H9 (cell line): Measurements from ENCODE around the gene BDH1. TPM values are rescaled to one million over a fixed set of nuclear protein-coding genes. Genes with fewer than 3 reads are reported as not detected.

ENCODE experiments used
- DNase-seq: peaks from one replicate; pipeline ENCODE4 v3.0.0-alpha.2; 2017
- H2AFZ ChIP-seq: one replicate; pipeline ENCODE4 v1.6.1; 2013; ENCODE audit warnings: mild to moderate bottlenecking, low read length, control low read depth, moderate library complexity
- H2AK5ac ChIP-seq: 2 replicates; pipeline ENCODE4 v1.6.1; 2013; ENCODE audit warnings: low read length, control low read depth, mixed read lengths; ENCODE audit not compliant: insufficient read length
- H2BK120ac ChIP-seq: one replicate; pipeline ENCODE4 v1.6.1; 2013; ENCODE audit warnings: low read depth, mild to moderate bottlenecking, low read length, control low read depth, inconsistent platforms; ENCODE audit not compliant: poor library complexity, severe bottlenecking
- H2BK12ac ChIP-seq: 2 replicates; pipeline ENCODE4 v1.6.1; 2013; ENCODE audit warnings: low read length, control low read depth, mixed read lengths, low read depth; ENCODE audit not compliant: insufficient read length
- H2BK15ac ChIP-seq: 2 replicates; pipeline ENCODE4 v1.6.1; 2013; ENCODE audit warnings: low read depth, low read length, control low read depth
- H2BK20ac ChIP-seq: one replicate; pipeline ENCODE4 v1.6.1; 2013; ENCODE audit warnings: low read depth, mild to moderate bottlenecking, low read length, control low read depth, inconsistent platforms; ENCODE audit not compliant: poor library complexity, severe bottlenecking
- H2BK5ac ChIP-seq: 2 replicates; pipeline ENCODE4 v1.6.1; 2013; ENCODE audit warnings: low read length, control low read depth, mixed read lengths; ENCODE audit not compliant: insufficient read length
- H3K14ac ChIP-seq: 2 replicates; pipeline ENCODE4 v1.6.1; 2013; ENCODE audit warnings: low read length, control low read depth; ENCODE audit not compliant: insufficient read depth
- H3K18ac ChIP-seq: 2 replicates; pipeline ENCODE4 v1.6.1; 2013; ENCODE audit warnings: low read depth, mild to moderate bottlenecking, mixed read lengths, low read length, control low read depth; ENCODE audit not compliant: insufficient read length
- H3K23ac ChIP-seq: 2 replicates; pipeline ENCODE4 v1.6.1; 2013; ENCODE audit warnings: low read length, control low read depth, mixed read lengths, low read depth; ENCODE audit not compliant: insufficient read length
- H3K23me2 ChIP-seq: 2 replicates; pipeline ENCODE4 v1.6.1; 2013; ENCODE audit warnings: low read depth, mild to moderate bottlenecking, mixed read lengths, low read length, control low read depth; ENCODE audit not compliant: insufficient read length, poor library complexity, severe bottlenecking
- H3K27ac ChIP-seq: 2 replicates; pipeline ENCODE4 v1.5.1; 2013; ENCODE audit warnings: low read length, control low read depth, mixed read lengths, low read depth; ENCODE audit not compliant: insufficient read length
- H3K27me3 ChIP-seq: 2 replicates; pipeline ENCODE4 v1.6.1; 2013; ENCODE audit warnings: low read length, control low read depth, inconsistent platforms; ENCODE audit not compliant: insufficient read depth
- H3K4ac ChIP-seq: 2 replicates; pipeline ENCODE4 v1.6.1; 2013; ENCODE audit warnings: low read depth, mild to moderate bottlenecking, control low read depth, inconsistent platforms, low read length, moderate library complexity
- H3K4me1 ChIP-seq: 2 replicates; pipeline ENCODE4 v1.6.1; 2013; ENCODE audit warnings: low read length, control low read depth, inconsistent platforms; ENCODE audit not compliant: insufficient read depth
- H3K4me2 ChIP-seq: 2 replicates; pipeline ENCODE4 v1.6.1; 2013; ENCODE audit warnings: low read length, control low read depth, mixed read lengths; ENCODE audit not compliant: insufficient read length, insufficient read depth
- H3K56ac ChIP-seq: 2 replicates; pipeline ENCODE4 v1.6.1; 2013; ENCODE audit warnings: low read depth, mild to moderate bottlenecking, mixed read lengths, low read length, control low read depth; ENCODE audit not compliant: insufficient read length
- H3K79me1 ChIP-seq: 2 replicates; pipeline ENCODE4 v1.6.1; 2013; ENCODE audit warnings: low read depth, mild to moderate bottlenecking, moderate library complexity, low read length, control low read depth, inconsistent platforms; ENCODE audit not compliant: insufficient read depth, poor library complexity, severe bottlenecking
- H3K79me2 ChIP-seq: 2 replicates; pipeline ENCODE4 v1.6.1; 2013; ENCODE audit warnings: low read length, control low read depth, inconsistent platforms; ENCODE audit not compliant: insufficient read depth
- H3K9ac ChIP-seq: 2 replicates; pipeline ENCODE4 v1.6.1; 2013; ENCODE audit warnings: low read length, control low read depth, mixed read lengths; ENCODE audit not compliant: insufficient read length; ENCODE audit errors: extremely low read depth
- H3K9me3 ChIP-seq: one replicate; pipeline ENCODE4 v1.6.1; 2013; ENCODE audit warnings: low read depth, low read length, inconsistent platforms; ENCODE audit not compliant: control insufficient read depth
- H3T11ph ChIP-seq: one replicate; pipeline ENCODE4 v1.6.1; 2013; ENCODE audit warnings: mild to moderate bottlenecking, low read length, control low read depth, inconsistent platforms
- H4K20me1 ChIP-seq: one replicate; pipeline ENCODE4 v1.6.1; 2013; ENCODE audit not compliant: control insufficient read depth, insufficient read length, insufficient read depth
- H4K5ac ChIP-seq: 2 replicates; pipeline ENCODE4 v1.6.1; 2013; ENCODE audit warnings: low read depth, mild to moderate bottlenecking, mixed read lengths, low read length, control low read depth; ENCODE audit not compliant: insufficient read length
- H4K8ac ChIP-seq: replicated peaks from 2 replicates; pipeline ENCODE4 v1.6.1; 2013; ENCODE audit warnings: low read length, control low read depth, mixed read lengths, low read depth; ENCODE audit not compliant: insufficient read length
- H4K91ac ChIP-seq: 2 replicates; pipeline ENCODE4 v1.6.1; 2013; ENCODE audit warnings: low read depth, mild to moderate bottlenecking, moderate library complexity, mixed read lengths, low read length, control low read depth; ENCODE audit not compliant: insufficient read length
- H3K27ac Mint-ChIP-seq, 3 experiments: 2 replicates in 2 of 3; 3 replicates in 1 of 3; pipeline ENCODE4 v1.8.0; 2020 to 2021; ENCODE audit warnings: mixed read lengths in 3 of 3, mild to moderate bottlenecking in 1 of 3, moderate library complexity in 1 of 3
- H3K27me3 Mint-ChIP-seq: 2 replicates; pipeline ENCODE4 v1.8.0; 2021; ENCODE audit warnings: low read depth, mild to moderate bottlenecking, moderate library complexity, mixed read lengths
- H3K36me3 Mint-ChIP-seq, 3 experiments: 2 replicates in 2 of 3; 3 replicates in 1 of 3; pipeline ENCODE4 v1.8.0; 2020 to 2021; ENCODE audit warnings: low read depth in 3 of 3, mixed read lengths in 3 of 3; ENCODE audit not compliant: insufficient read depth in 1 of 3
- H3K4me1 Mint-ChIP-seq, 2 experiments: 2 replicates each; pipeline ENCODE4 v1.8.0; 2020; ENCODE audit warnings: mixed read lengths in 2 of 2
- H3K4me3 Mint-ChIP-seq, 2 experiments: 2 replicates in 1 of 2; 3 replicates in 1 of 2; pipeline ENCODE4 v1.8.0; 2020 to 2021; ENCODE audit warnings: mild to moderate bottlenecking in 2 of 2, mixed read lengths in 2 of 2, moderate library complexity in 1 of 2
- H3K9me3 Mint-ChIP-seq, 2 experiments: 2 replicates in 1 of 2; 3 replicates in 1 of 2; pipeline ENCODE4 v1.8.0; 2020; ENCODE audit warnings: mild to moderate bottlenecking in 2 of 2, mixed read lengths in 2 of 2, moderate library complexity in 1 of 2
- WGBS: extraction: QIAGEN DNeasy Blood & Tissue Kit; methylation state at CpG from one replicate; pipeline ENCODE4 v1.1.7; 2013; ENCODE audit warnings: missing lambda C conversion rate, low lambda C conversion rate, mixed read lengths; ENCODE audit not compliant: insufficient read length; ENCODE audit errors: extremely low coverage; 5-methylcytosine and 5-hydroxymethylcytosine counted together
- total RNA-seq: library from RNA; stranded (reverse); gene quantifications from 2 replicates; pipeline ENCODE4 v1.2.1, GENCODE V29; 2021
- TF ChIP-seq, protein P1 (sequence below): fragments of 200-600 bp; sonication (generic); conservative IDR thresholded peaks from 3 replicates; pipeline ENCODE4 v1.8.0; 2021; ENCODE audit warnings: antibody characterized with exemption, mild to moderate bottlenecking

The BDH1 gene
- total RNA-seq, 1 experiment from 2014 or later: 23.8 TPM

DNA sequence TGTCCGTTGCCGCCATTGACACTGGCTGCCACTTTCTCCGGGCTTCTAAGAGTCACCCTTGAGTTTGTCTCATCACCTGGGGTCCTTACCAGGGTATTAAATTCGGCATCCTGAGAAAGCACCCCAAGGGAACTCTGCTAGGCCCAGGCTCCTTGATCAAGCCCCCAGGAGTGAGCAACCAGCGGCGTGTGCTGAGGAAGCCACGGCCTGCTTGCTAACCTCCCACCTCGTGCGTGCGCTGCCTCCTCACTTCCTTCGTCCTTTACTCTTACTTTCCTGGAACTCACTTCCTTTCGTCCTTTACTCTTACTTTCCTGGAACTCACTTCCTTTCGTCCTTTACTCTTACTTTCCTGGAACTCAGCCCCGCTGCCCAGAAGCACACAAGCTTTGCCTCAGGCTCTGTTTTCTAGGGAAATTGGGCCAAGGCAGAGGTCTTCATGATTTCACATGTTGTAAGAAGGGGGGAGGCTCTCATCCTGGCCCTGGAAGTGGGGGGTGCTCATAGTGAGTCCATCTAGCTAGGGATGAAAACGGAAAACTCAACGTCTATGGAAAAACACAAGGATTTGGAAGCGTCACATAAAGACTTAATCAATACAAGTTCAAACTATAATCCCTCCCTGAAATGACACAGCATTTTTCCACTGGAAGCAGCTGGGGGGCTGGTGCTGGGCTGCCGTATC, 36.7 kb upstream of the BDH1 start:
- Histone ChIP-seq H2AK5ac (no peak overlapping the region), H2BK12ac (no peak overlapping the region), H3T11ph (no peak overlapping the region), H4K91ac (no peak overlapping the region), H4K5ac (no peak overlapping the region), H3K79me1 (no peaks in the 10 kb centered on the region), H3K4me1 (no peaks in the 10 kb centered on the region; the same call in 1 of the 2 replicates), H2AFZ (no peak overlapping the region), H4K8ac (no peak overlapping the region), H3K9ac (no peak overlapping the region), H3K18ac (no peak overlapping the region), H3K79me2 (no peaks in the 10 kb centered on the region), H3K56ac (no peak overlapping the region), H3K4me2 (no peak overlapping the region), H3K9me3 (no peaks in the 10 kb centered on the region), H3K23ac (no peak overlapping the region), H3K27ac (no peak overlapping the region), H3K4ac (no peak overlapping the region), H3K23me2 (no peaks in the 10 kb centered on the region), H2BK120ac (peak overlapping the region; percentile 42), H2BK15ac (no peak overlapping the region), H4K20me1 (no peaks in the 10 kb centered on the region), H2BK5ac (no peak overlapping the region), H2BK20ac (no peak overlapping the region), H3K27me3 (no peaks in the 10 kb centered on the region), H3K14ac (no peak overlapping the region)
- Mint-ChIP-seq H3K4me1 (peaks cover 9 to 11% of the 10 kb centered on the region in 2 experiments), H3K4me3 (no peak overlapping the region), H3K36me3 (no peaks in the 10 kb centered on the region; a peak in 1 of 7 replicates), H3K27ac (peak overlapping the region in 1 of 3 experiments; percentile 42; a peak in 1 of 7 replicates), H3K27me3 (no peaks in the 10 kb centered on the region; the same call in 1 of the 2 replicates), H3K9me3 (no peaks in the 10 kb centered on the region)
- WGBS: no CpG with 5 or more reads among the region's 18 CpGs
- TF ChIP-seq, protein P1, sequence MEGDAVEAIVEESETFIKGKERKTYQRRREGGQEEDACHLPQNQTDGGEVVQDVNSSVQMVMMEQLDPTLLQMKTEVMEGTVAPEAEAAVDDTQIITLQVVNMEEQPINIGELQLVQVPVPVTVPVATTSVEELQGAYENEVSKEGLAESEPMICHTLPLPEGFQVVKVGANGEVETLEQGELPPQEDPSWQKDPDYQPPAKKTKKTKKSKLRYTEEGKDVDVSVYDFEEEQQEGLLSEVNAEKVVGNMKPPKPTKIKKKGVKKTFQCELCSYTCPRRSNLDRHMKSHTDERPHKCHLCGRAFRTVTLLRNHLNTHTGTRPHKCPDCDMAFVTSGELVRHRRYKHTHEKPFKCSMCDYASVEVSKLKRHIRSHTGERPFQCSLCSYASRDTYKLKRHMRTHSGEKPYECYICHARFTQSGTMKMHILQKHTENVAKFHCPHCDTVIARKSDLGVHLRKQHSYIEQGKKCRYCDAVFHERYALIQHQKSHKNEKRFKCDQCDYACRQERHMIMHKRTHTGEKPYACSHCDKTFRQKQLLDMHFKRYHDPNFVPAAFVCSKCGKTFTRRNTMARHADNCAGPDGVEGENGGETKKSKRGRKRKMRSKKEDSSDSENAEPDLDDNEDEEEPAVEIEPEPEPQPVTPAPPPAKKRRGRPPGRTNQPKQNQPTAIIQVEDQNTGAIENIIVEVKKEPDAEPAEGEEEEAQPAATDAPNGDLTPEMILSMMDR: no peak
- no peak for DNase-seq
